HG03521 (cell line): ENCODE measurements around the gene OS9.

ENCODE experiments used
- ATAC-seq: cut with Tn5 transposase; IDR thresholded peaks from one replicate; pipeline ENCODE4 v1.9.1; 2021; ENCODE audit warnings: mild to moderate bottlenecking, moderate library complexity; ENCODE audit not compliant: unreplicated experiment

OS9 gene

DNA sequence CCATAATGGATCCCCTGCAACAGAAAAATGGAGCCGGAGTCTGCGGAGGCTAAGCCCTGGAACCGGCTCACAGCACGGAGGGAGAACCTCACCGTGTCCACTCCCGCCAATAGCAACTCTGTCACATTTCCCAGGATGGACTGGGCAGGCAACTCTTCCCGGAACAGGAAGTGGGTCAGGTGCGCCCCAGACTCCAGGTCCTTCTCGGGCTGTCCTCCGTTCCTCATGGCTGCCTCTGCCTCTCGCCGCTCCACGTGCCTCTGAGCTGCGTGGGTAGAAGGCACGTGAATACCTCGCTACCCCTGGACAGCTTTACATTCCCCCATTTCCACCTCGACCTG lies 70.7 kb downstream of the OS9 start:
- no peak for ATAC-seq

DNA sequence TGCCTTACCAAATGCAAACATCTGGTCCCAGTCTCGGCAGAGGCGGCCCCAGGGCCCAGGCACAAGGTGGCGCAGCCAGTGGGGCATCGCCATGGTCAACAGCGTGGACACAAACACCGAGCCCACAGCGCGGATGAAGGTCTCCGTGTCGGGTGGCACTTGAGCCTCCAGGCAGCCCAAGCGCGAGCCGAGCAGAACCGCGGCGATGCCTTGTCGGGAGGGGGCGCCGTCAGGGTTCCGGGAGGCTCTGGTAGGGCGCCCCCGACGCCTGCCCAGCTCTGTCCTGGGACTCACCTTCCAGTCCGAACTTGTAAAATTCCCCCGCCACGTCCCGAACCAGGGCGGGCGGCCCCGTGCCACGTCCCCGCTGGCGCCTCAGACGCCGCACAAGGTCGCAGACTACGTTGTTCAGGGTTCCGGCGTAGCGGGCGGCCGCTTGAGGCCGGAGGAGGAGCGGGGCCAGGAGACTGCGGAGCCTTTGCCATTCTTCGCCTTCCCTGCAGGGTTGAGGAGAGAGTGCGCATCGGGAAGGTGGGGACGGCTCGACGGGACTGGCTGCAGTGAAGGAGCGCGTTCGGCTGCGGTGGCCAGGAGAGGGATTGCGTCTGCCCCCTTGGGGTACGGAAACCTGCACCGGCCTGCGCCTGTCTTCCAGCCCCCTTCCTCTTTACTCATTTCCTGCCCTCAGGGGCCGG lies 71.2 kb downstream of the OS9 start:
- peak; percentile 56 for ATAC-seq

DNA sequence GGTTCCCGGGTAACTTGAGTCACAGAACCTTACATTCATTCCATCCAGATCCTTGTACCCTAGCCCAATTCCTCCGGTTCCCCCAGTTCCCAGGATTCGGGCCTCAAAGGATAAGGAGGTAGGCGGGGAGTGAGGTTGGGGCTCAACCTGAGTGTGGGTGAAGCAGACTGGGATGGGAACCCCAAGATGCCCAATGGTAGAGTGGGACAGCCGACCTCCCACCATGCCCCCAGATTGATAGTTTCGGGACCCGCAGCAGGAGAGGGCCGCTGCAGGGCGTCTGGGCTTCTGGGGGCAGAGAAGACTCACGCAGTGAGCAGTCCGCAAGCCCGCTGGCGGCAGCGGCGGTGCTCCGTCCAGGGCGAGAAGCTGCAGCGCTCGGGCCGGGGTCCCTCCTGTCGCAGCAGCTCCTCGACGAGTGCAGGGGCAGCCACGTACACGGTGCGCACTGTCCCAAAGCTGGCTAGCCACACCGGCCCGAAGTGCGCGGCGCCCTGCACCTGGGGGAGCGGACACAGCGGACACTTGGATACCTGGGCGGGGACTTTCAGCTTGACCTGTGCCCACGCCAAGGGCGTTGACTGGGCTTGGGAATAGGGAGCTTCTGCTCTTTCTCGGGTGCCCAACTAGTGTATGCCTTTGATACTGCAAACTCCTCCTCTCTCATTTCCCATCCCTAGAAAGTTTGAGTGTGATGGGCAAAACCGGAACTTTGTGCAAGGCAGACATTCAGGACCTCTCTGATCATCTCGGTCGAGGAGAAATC lies 71.9 kb downstream of the OS9 start:
- no peak for ATAC-seq

DNA sequence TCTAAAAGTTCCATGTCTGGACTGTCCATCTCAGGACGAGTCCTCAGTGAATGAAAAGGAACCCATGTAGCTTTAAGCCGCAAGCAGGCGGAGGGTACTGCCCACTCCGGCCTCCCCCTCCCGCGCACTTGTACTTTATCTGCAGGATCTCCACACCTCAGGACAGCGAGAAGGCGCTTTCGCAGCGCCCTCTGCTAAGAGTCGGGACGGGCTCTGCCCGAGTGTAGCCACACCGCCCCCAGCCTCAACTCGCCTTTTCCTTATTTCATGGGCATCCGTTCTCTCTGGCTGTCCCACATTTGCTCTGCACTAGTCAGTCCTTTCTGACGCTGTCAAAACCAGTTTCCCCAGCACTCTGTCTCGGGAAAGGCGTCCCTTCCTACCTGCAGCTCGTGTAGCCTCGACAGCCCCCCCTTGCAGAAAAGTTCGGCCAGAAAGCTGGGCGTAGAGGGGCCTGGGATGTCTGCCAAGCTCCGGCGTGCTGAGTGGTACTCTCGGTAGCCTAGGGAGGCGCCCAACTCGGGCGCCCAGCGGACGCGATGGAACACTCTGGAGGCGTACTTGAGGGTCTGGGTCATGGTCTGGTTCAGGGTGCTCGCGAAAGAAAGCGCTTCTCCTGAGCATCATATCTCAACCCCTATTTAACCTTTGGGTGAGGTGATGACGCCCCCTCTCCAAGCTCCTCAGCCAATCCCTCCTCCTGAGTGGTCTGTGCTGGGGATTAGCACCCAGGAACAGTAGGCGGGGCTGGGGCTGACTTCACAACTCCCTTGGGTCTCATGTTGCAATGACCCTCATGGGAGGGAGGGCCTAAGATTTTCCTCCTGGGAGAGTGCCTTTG lies 72.8 kb downstream of the OS9 start, which contains the start of gene CYP27B1:
Gene CYP27B1 (minus strand): TSS at position 615 of the 841 bp plus-strand sequence. CDS start 37 bp downstream, at position 578.
- ATAC-seq: no peak

DNA sequence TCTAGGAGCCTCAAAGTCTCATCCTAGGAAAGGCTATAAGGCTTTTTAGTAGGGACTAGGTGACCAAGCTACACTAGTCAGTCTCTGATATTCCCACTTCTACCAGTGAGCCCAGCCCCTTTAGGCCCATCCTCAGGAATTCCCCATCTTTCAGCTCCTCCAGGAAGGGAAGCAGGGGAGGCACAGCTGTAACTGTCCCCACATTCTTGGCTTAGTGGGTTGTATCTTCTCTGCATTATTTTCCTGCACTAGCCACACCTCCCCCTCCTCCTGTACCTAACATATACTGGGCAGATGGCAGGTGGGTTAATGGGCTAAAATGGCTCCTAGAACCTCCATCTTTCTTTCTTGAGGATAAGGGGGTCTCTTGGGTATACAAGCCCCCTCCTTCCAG lies 73.4 kb downstream of the OS9 start:
- ATAC-seq: no peak

DNA sequence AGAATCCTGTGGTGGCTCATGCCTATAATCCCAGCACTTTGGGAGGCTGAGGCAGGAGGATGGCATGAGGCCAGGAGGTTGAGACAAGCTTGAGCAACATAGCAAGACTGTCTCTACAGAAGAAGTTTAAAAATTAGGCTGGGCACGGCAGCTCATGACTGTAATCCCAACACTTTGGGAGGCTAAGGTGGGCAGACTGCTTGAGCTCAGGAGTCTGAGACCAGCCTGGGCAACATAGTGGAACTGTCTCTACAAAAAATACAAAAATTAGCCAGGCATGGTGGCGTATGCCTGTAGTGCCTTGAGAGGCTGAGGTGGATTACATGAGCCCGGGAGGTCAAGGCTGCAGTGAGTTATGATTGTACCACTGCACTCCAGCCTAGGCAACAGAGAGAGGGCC lies 73.9 kb downstream of the OS9 start:
- no peak for ATAC-seq

DNA sequence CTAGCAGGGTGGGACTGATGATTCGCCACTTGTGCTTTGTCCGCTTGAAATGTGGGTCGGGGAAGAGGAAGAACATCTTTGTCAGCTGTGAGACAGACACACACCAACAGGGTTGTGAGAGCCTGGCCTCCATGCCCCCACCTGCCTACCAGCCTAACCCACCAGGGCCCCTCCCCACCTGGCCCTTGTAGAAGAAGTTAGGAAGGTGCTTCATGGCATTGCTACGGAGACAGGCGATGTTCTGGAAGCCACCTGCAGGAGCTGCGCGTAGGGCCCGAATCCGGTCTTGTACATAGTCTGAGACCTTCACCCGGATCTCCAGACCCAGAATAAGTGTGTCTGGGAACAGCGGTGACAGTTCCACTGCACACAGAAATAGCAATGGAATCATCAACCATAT lies 75.7 kb downstream of the OS9 start:
- no peak for ATAC-seq

DNA sequence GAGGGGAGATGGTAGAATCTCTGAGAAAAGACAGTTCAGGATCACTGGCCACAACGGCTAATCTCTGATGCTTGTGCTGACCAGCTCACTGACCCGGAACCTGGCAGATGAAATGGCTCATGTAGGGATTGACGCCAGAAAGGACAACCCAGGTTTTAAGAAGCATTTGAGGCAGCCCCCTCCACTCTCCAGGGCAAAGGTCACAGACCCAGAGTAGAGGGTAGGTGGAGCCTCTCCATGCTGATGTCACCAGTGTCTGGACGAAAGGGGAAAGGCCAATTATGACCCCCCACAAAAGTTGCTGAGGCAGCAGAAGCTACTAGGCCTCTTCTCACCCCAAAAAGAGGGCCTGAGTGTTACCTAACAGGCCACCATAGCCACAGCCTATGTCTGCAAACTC lies 76.8 kb downstream of the OS9 start:
- ATAC-seq: no peak
